WTC11 (cell line): ENCODE data around the gene MACROD2. TPM values are rescaled to one million over a fixed set of nuclear protein-coding genes. Genes with fewer than 3 reads are reported as not detected.

Experiments
- ATAC-seq: fragments of 200-7000 bp; cut with Tn5 transposase; 2 replicates; pipeline ENCODE4 v1.10.0; 2021; ENCODE audit warnings: mild to moderate bottlenecking, moderate library complexity
- CTCF ChIA-PET: fragments of 300-600 bp; sonication (Branson Sonifier 250); formaldehyde crosslinking; loops from one replicate; lab custom pipeline; 2021; ENCODE audit warnings: antibody characterized with exemption; lab: Charles Lee
- POLR2A ChIA-PET: fragments of 350-600 bp; sonication (Branson Sonifier 250); formaldehyde crosslinking; loops from one replicate; lab custom pipeline; 2021; ENCODE audit warnings: antibody characterized with exemption; lab: Charles Lee
- DNase-seq: peaks from one replicate; pipeline ENCODE4 v3.0.0; 2021; ENCODE audit warnings: low spot score
- H3K27ac Mint-ChIP-seq: 2 replicates; pipeline ENCODE4 v1.8.0; 2021; ENCODE audit warnings: mixed read lengths
- H3K27me3 Mint-ChIP-seq: 2 replicates; pipeline ENCODE4 v1.8.0; 2021; ENCODE audit warnings: low read depth, mild to moderate bottlenecking, moderate library complexity, mixed read lengths
- H3K36me3 Mint-ChIP-seq: 2 replicates; pipeline ENCODE4 v1.8.0; 2021; ENCODE audit warnings: mixed read lengths
- H3K4me1 Mint-ChIP-seq: 2 replicates; pipeline ENCODE4 v1.8.0; 2022; ENCODE audit warnings: mixed read lengths
- H3K4me3 Mint-ChIP-seq: 2 replicates; pipeline ENCODE4 v1.8.0; 2021; ENCODE audit warnings: mild to moderate bottlenecking, moderate library complexity, mixed read lengths
- H3K9me3 Mint-ChIP-seq: 2 replicates; pipeline ENCODE4 v1.8.0; 2021; ENCODE audit warnings: mixed read lengths
- AR ChIP-seq: fragments of 250-450 bp; sonication (Bioruptor Pico); IDR thresholded peaks from 2 replicates; pipeline ENCODE4 v1.9.0; 2021; ENCODE audit warnings: mild to moderate bottlenecking
- ATF2 ChIP-seq: sonication (generic); formaldehyde crosslinking; IDR thresholded peaks from 2 replicates; pipeline ENCODE4 v1.8.1; 2022; ENCODE audit warnings: low read depth, missing genetic modification reagents, borderline replicate concordance
- CREB1 ChIP-seq: sonication (generic); formaldehyde crosslinking; IDR thresholded peaks from 2 replicates; pipeline ENCODE4 v1.8.0; 2023; ENCODE audit warnings: mild to moderate bottlenecking, missing genetic modification reagents
- ERG ChIP-seq: fragments of 250-450 bp; sonication (Bioruptor Pico); IDR thresholded peaks from 2 replicates; pipeline ENCODE4 v1.8.0; 2021; ENCODE audit warnings: mild to moderate bottlenecking
- FOXJ3 ChIP-seq: sonication (generic); formaldehyde crosslinking; IDR thresholded peaks from 2 replicates; pipeline ENCODE4 v1.9.0; 2021; ENCODE audit warnings: missing genetic modification reagents, mild to moderate bottlenecking, borderline replicate concordance
- HMGA2 ChIP-seq: fragments of 250-450 bp; sonication (Bioruptor Pico); IDR thresholded peaks from 2 replicates; pipeline ENCODE4 v1.4.0; 2021; ENCODE audit warnings: mild to moderate bottlenecking, moderate library complexity
- USF1 ChIP-seq: sonication (generic); formaldehyde crosslinking; IDR thresholded peaks from 2 replicates; pipeline ENCODE4 v1.8.0; 2022; ENCODE audit warnings: mild to moderate bottlenecking, missing genetic modification reagents
- ZNF512 ChIP-seq: sonication (generic); formaldehyde crosslinking; IDR thresholded peaks from 2 replicates; pipeline ENCODE4 v1.8.1; 2022; ENCODE audit warnings: missing genetic modification reagents, borderline replicate concordance
- total RNA-seq: library from RNA; stranded (reverse); gene quantifications from 3 replicates; pipeline ENCODE4 v1.2.3, GENCODE V29; 2021

The MACROD2 gene
- total RNA-seq, 1 experiment from 2014 or later: 4.1 TPM

GRCh38 chr20:15930311-15931305 lies 1935.3 kb downstream of the MACROD2 start (continued):
- no peak for TF ChIP-seq ZNF512 (CRISPR knock-in tag)

- ChIA-PET CTCF (no interaction called here), POLR2A (no interaction called here)
- no peak overlapping the region for H3K4me3 Mint-ChIP-seq
Measured at GRCh38 chr20:15931897-15932296, 1936.6 kb downstream of the MACROD2 start.

More at GRCh38 chr20:15931897-15932296, 1936.6 kb downstream of the MACROD2 start:
- Mint-ChIP-seq H3K4me1 (peaks cover 7% of the 10 kb centered on the region), H3K27me3 (no peaks in the 10 kb centered on the region; the same call in 1 of the 2 replicates), H3K9me3 (peaks cover 10% of the 10 kb centered on the region), H3K36me3 (no peaks in the 10 kb centered on the region), H3K27ac (no peak overlapping the region)
- no peak for DNase-seq
- no peak for ATAC-seq
- TF ChIP-seq HMGA2 (CRISPR knock-in tag) (no peak), CREB1 (CRISPR knock-in tag) (no peak), ATF2 (CRISPR knock-in tag) (no peak), USF1 (CRISPR knock-in tag) (no peak), AR (no peak), ERG (CRISPR knock-in tag) (no peak), FOXJ3 (CRISPR knock-in tag) (no peak)
